Stimulated activated CD8-positive, alpha-beta memory T cell treated with anti-CD3 and anti-CD28 coated beads, Interleukin-4, amount 100 ng/mL, for 1 hour (primary cell): Measurements from ENCODE around the gene GSTM2.

Experiments
- DNase-seq, 2 donors: peaks; one replicate each; pipeline ENCODE4 v3.0.0-alpha.2; 2020; ENCODE audit warnings: low read depth in 2 of 2, low spot score in 1 of 2

GSTM2 gene

DNA sequence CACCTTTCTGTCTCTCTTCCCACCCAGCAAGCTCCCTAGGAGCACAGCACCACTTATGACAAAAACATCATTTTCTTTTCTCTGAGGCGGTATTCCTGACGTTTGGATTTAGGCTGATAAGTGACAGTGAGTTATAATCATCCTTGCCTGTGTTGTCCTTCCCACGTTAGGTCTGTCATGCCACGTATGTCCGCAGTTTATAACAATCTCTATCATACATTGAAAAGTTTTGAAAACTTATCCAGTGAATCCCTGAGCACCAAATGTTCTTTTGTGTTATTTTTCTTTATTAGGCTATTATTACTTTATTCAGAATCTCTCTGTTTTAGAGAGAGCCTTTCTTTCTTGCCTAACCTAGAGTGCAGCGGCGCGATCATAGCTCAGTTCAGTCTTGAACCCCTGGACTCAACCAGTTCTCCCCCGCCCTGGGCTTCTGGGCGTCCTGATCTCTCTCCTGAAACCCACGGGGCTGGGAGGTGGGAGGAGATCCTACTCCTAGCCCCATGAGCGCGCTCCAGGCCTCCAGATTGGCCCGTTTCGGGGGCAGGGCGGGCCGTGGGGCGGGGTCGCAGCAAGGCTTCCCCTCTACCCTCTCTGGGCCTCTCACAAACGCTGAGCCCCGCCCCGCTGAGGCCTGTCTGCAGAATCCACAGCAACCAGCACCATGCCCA is at the start of gene GSTM2:
GSTM2 (plus strand) TSS at position 606 of the 671 bp plus-strand sequence; CDS start at position 665, 59 bp downstream.
- DNase-seq: peak; percentile 34 to 39

DNA sequence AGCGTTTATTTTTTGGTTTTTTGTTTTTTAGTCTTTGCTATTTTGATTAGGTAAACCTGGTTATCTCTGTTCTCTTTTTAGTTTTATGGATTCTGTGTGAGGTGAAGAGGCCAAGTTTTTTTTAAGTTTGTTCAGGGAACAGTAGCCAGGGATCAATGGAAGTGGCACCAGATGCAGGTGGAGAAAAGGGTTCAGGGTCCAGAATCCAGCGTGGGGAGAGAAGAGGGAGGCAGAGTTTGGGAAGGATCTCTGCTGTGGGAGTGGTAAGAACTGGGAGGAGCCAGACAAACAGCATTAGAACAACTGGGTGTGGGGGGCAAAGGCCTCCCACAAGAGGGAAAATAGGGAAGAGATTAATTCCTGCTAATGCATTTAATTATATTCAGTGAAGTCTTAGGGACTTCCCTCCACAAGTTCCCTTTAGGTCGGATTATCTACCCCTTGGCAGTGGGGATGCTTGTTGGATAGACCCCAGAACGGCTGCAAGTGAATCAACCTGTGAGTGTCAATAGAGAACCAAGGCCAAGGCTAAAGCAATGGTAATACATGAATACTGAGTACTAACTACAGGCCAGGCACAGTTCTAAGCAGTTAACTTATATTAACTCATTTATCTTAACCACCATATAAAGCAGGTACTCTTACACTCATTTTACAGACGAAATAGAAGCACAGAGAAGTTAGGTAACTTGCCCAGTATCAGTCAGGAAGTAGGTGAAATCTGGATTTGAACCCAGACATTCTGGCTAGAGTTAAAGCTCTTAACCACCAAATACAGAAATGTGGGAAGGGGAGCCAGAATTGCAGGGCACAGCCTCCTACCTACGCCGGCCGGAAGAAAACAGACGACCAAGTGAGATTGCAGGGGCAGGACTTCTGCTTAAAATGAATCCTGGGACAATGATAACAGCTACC is 48.9 kb upstream of the GSTM2 start:
- no peak for DNase-seq

DNA sequence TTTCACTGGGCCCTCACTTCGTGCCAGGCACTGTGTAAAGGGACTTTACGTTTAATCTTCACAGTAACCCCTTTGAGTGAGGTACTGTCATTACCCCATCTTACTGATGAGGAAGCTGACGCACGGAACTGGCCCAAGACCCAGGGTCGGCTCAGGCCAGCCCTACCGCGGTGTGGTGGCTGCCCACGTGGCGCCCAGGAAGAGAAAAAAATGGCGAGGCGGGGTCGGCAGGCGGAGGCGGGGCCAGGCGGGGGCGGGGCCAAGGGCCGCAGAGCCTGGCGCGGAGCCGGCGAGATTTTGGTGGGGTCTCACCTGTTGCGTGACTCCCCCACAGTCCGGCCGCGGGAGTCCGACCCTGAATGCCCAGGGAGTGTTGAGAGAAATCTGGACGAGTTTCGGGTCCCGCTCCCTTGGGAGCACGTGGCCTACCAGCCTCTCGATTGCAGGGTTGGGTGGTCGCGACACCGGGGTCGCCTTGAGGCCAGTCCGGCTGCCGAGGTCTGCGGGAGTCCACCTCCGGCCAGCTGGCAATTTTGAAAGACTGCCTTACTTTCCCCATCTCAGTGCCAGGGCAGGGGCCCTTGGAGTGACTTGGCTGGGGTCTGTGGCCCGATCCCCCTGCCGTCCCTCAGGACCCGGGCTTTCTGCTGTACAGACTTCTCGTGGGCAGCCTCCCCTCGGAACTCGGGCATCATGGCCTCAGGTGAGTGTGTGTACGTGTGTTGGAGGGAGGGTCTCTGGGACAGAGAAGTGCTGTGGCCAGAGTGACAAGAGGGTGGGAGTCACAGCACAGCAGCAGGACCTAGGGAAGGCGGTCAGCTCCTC is 48.1 kb upstream of the GSTM2 start, which contains the start of the genes AMPD2 and GNAT2:
AMPD2 (plus strand) TSS at position 262 of the 825 bp plus-strand sequence. CDS start 1,339 bp downstream, outside the sequence.
GNAT2 (minus strand) TSS at position 41 of the 825 bp plus-strand sequence. CDS start 6,746 bp downstream, outside the sequence.
- DNase-seq: peak; percentile 40 to 47

DNA sequence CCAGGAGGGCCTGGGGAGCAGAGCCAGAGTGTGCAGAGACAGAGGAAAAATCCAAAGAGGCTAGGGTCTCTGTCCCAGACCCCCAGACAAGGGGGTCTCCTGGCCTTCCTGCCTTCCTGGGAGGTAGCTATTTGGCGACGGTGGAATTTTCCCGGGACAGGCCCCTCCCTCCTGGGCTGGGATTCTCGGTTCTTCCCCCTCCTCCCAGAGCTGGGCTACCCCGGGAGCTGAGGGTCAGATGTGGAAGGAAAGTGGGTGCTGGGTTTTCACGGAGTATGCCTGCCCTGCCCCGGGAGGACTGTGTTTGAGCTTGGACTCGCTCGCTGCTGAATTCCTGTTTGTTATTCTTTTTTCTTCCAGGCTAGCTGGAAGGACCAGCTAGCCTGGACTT is 47.5 kb upstream of the GSTM2 start:
- no peak for DNase-seq

DNA sequence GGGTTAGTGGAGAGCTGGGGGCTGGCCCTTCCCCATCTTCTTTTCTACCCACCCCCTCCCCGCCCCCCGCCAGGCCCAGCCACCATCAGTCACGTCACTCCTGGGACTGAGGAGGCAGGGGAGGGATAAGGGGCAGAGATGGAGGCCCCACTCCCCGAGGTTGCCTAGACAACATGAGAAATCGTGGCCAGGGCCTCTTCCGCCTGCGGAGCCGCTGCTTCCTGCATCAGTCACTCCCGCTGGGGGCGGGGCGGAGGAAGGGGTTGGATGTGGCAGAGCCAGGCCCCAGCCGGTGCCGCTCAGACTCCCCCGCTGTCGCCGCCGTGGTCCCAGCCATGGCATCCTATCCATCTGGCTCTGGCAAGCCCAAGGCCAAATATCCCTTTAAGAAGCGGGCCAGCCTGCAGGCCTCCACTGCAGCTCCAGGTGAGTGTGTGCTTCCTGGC is 47.0 kb upstream of the GSTM2 start:
- peak; percentile 89 to 92 for DNase-seq

DNA sequence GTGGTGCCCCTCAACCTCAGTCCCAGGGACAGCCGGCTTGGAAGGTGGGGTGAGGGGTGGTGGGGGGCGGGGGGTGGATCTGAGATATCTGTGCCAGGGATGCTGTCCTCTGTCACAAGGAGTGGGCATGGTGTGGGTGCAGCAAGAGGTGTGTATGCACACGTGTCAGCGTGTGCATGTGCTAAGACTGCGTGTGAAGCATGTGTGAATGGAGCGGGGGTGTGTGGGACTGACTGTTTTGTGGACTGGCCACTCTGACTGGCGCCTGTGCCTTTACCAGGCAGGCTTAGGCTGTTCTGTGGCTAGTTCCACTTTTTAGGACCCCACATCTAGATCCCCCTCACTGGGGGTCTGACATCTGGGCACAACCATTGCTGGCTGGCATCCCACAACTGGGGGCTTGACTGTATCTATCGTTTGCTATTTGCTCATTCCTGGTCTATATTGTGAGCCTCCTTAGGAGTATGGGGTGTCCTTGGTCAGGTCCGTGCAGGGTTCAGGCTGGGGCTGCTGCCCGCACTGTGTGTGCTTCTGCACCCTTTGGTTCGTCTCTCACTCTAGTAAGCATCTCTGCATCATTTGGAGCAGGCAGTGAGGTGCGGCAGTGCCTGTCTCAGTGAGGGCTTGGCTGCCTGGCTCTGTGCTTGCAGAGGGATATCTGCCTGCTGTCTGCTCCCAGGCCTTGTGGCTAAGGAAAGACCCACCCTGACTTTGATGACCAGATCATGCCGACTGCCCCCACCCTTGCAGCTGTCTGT is 46.3 kb upstream of the GSTM2 start:
- DNase-seq: no peak

DNA sequence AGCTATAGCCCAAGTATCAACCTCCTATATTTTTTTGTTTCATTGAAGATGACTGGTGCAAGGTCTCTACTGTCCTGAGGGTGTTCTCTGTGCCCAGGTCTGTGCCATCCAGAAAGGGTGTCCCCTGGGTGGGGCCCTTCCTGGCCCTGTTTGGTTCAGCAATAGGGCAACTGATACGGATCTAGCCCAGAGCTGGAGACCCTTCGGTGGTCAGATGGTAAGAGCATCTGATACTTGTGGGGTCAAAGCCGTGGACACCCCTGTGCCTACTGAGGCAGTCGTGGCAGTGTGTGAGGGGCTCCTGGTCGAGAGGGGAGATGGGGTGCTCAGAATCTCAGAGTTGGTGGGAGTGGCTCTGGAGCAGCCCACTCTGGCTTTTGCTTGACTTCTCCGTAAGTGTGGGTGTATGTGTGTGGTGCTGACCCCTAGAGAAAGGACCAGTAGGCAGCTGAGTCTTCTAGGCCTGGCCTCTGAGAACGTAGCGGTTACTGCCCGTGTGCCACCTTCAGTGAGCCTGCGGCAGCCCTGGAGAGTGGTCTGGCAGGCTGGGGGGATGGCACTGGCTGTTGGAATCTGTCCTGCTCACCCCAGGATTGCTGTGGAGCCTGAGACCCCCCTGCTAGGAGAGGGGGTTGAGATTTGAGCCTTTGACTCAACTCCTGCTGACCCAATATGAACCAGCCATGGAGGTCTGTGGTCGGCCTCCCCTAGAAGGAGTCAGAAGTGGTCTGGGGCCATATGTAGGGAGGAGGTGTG is 45.5 kb upstream of the GSTM2 start:
- DNase-seq: no peak

DNA sequence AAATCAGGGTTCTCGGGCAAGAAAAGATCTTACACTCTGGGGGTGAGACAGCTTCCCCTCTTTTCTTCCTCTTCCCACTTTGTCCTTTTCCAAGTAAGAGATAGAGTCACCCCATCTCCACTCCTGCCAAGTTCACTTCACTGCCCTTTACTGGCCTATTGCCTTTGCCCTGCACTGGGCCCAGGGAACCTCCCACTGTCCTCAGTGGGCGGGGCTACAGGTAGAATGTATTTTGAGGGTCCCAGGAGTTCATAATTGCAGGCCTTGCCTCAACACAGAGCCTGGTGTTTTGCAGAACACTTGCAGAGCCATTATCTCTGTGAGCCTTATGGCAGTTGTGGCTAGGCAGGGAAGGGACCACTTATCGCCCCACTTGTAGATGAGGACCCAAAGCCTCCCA is 45.0 kb upstream of the GSTM2 start:
- no peak for DNase-seq

DNA sequence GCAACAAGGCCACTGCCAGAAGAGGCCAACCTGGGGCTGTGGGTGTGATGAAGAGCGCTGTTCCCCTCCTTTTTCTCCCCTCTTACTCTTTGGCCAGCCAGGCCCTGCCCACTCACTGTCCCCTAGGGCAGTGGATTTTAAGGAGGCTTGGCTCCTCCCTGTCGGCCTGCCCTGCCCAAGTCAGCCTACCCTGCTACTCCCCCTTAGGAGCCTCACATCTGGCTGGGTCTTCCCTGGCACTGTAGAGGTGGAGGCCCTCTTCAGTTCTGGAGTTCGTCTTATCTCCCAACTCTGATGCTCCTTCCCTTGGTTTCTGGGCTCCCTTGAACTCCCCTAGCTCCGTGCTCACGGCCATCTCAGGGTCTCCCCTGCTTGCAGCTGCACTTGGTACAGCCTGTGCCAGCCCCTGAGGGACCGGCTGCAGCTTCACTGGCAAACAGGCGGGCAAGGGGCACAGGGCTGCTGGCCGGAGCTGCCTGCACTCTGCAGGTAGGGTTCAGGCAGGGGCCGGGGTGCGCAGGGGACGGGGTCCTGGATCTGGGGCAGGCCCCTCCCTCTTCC is 44.2 kb upstream of the GSTM2 start:
- DNase-seq: no peak

DNA sequence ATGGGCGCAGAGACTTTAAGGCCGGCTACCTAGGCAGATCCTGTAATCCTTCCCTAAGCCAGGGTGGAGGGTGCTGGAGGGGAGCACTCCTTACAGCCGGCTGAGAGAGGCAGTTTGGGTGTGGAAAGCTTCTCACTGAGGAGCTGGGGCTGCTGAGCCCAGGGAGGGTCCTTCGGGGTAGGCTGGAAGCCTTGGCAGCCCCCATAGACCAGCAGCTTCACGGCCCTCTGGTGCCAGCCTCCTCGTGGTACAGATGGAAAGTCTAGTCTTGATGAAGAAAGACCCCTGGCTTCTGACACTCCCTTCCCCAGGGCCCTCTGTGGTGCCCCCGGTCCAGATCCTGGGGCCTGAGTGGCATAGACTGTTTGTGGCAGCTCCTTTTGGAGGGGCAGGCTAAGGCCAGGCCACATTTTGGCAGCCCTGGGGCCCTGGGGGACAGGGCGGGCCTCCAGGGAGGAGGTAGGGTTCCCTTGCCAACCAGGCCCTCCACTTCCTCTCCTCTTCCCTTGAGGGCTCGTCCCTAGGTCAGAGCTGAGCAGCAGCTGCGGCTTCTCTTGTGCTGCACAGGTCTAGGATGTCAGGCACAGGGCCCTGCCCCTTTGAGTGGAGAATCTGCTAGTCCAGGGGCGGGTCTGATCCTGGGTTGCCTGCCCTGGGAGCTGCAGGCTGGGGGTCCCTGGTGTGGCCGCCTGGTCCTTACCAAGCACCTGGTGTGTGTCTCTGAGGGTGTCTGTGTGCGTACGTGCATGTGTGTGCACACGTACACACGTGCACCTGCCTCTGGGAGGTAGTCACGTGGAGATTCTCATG is 43.5 kb upstream of the GSTM2 start:
- DNase-seq: no peak

DNA sequence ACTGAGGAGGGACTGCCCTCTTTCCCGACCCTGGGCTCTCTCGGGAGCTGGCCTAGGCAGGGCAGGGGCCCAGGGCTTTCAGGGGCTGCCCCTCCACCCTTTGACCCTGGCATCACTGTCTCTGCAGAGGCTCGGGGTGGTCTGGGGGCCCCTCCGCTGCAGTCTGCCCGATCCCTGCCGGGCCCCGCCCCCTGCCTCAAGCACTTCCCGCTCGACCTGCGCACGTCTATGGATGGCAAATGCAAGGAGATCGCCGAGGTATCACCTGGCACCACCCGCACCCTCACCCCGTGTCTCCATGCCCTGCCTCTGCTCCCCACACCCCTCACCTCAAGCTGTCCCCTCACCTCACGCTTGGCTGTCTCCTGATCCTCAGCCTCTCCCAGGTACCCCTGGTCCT is 42.7 kb upstream of the GSTM2 start:
- no peak for DNase-seq

DNA sequence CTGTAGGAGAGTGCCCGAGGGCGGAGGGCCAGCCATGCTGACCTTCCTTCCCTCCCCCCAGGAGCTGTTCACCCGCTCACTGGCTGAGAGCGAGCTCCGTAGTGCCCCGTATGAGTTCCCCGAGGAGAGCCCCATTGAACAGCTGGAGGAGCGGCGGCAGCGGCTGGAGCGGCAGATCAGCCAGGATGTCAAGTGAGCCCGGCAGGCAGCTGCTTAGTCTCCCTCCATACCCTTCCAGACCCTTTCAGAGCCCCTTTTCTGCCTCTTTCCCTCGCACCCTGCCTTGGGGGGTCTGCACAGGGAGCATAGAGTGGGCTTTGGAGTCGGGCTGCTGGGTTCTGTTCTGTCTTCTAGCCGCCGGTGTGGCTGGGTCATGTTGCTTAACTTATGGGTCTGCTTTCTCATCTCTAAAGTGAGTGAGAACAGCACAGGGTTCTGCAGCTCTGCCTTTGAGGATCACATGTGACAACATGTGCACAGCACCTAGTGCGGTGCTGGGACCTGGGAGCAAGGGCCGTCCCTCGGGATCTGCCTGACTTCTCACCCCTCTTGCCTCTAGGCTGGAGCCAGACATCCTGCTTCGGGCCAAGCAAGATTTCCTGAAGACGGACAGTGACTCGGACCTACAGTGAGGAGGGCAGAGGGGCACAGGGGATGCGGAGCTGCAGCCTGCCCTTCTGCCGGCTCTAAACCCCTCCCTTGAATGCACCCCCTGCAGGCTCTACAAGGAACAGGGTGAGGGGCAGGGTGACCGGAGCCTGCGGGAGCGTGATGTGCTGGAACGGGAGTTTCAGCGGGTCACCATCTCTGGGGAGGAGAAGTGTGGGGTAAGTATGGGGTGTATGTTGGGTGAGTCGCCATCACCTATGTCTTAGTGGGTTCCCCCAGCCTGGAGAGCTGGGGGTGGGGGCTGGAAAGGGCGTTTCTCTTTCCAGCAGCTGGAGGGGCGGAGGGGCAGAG is 42.0 kb upstream of the GSTM2 start:
- no peak for DNase-seq

DNA sequence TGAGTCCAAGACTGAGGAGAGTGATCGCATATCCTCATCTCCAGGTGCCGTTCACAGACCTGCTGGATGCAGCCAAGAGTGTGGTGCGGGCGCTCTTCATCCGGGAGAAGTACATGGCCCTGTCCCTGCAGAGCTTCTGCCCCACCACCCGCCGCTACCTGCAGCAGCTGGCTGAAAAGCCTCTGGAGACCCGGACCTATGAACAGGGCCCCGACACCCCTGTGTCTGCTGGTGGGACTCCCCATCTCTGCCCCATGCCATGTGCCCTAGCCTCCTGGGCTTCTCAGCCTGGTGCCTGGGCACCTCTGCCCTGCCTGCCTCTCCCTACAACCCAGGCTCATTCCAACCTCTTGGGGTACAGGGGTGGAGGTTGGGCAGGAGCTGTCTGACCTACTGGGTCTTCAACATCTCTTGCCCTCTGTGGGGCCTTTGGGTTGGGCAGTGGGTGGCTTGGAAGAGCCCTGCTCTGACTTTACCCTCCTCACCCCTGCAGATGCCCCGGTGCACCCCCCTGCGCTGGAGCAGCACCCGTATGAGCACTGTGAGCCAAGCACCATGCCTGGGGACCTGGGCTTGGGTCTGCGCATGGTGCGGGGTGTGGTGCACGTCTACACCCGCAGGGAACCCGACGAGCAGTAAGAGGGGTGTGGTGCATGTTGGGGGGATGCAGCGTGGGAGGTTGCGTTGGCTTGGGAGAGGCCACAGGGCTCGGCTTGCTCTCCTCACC is 41.0 kb upstream of the GSTM2 start:
- no peak for DNase-seq

DNA sequence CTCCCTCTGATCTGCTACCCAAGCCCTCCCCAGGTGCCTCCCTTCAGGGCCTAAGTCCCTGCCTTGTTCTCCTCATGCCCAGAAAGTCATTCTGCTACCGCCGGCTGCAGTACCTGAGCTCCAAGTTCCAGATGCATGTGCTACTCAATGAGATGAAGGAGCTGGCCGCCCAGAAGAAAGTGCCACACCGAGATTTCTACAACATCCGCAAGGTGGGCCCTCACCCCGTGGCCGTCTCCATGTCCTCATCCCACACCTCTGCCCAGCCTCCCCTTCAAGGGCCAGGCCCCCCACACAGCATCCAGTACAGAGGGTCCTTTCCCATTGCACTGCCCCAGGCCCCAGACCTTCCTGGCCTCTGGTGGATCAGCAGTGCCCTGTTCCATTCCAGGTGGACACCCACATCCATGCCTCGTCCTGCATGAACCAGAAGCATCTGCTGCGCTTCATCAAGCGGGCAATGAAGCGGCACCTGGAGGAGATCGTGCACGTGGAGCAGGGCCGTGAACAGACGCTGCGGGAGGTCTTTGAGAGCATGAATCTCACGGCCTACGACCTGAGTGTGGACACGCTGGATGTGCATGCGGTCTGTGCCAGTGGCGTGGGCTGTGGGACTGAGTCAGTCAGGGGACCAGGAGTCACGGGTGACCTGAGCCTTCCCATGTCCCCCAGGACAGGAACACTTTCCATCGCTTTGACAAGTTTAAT is 40.0 kb upstream of the GSTM2 start:
- DNase-seq: no peak

DNA sequence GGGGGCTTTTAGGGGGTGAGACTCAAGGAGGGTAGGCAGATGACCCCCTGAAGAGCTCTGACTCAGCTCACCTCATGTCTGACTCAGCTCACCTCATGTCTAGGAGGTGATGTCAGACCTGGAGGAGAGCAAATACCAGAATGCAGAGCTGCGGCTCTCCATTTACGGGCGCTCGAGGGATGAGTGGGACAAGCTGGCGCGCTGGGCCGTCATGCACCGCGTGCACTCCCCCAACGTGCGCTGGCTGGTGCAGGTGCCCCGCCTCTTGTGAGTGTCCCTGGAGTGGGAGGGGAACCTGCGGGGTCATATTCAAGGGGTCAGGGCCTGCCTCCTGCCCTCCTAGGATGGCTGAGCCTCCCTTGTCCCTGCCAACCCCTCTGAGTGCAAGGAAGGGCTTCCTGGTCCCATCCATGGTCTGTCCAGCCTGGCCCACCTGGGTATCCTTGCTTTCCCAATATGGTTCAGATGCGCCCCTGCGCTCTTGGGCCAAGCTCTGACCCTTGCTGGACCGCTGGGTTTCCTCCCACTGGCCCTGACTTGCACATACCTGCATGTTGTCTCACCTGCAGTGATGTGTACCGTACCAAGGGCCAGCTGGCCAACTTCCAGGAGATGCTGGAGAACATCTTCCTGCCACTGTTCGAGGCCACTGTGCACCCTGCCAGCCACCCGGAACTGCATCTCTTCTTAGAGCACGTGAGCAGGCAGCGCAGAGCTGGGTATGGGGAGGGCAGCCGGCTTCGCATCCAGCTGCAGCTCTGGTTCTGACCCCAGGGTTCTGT is 39.1 kb upstream of the GSTM2 start:
- no peak for DNase-seq
